BLaER1 (cell line): ENCODE data around the gene SLC13A2.

Experiments used
- H3K27ac ChIP-seq: shearing (Covaris generic); formaldehyde crosslinking; 2 replicates; pipeline ENCODE4 v1.8.1; 2022
- H3K27me3 ChIP-seq: shearing (Covaris generic); formaldehyde crosslinking; 2 replicates; pipeline ENCODE4 v1.8.1; 2022
- H3K36me3 ChIP-seq: shearing (Covaris generic); formaldehyde crosslinking; 2 replicates; pipeline ENCODE4 v1.8.1; 2022
- H3K4me1 ChIP-seq: shearing (Covaris generic); formaldehyde crosslinking; 2 replicates; pipeline ENCODE4 v1.8.1; 2022
- H3K4me2 ChIP-seq: shearing (Covaris generic); formaldehyde crosslinking; 2 replicates; pipeline ENCODE4 v1.8.1; 2022
- H3K4me3 ChIP-seq: shearing (Covaris generic); formaldehyde crosslinking; 2 replicates; pipeline ENCODE4 v1.8.1; 2022
- H3K9ac ChIP-seq: shearing (Covaris generic); formaldehyde crosslinking; 2 replicates; pipeline ENCODE4 v1.8.1; 2022
- H3K9me3 ChIP-seq: shearing (Covaris generic); formaldehyde crosslinking; 2 replicates; pipeline ENCODE4 v1.8.1; 2022
- H4K20me1 ChIP-seq: shearing (Covaris generic); formaldehyde crosslinking; 2 replicates; pipeline ENCODE4 v1.8.1; 2022
- Cebpa-rat ChIP-seq: shearing (Covaris generic); IDR thresholded peaks from 2 replicates; pipeline ENCODE4 v1.8.1; 2022

Gene SLC13A2

DNA sequence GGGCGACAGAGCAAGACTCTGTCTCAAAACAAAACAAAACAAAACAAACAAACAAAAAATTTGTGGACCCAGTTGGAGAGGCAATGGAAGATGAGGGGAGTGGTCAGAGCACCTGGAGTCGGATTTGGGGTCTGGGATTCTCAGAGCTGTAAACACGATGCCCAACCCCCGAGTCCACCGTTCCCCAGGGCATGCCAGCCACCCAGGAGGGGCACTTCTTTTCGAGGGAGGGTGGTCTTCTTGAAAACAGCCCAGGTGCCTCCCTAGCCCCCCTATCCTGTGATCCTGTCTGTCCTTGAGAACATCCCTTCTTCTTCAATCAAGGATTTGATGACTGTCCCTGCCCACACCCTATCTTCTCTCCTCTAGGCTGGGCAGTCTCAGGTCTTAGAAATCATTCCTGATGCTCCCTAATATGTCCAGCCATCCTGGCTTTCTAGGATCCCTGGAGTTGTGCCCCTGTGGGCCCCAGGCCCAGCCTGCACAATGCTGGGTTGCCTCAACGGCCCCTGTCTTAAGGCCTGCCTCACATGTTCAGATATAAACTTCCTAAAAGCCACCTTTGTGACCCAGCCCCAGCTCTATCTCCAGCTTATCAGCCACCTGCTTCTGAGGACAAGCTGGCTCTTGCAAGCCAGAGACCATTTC is 3.1 kb upstream of the SLC13A2 start:
- no peaks in the 10 kb centered on the region for H3K36me3 ChIP-seq
- H4K20me1 ChIP-seq, result no peaks in the 10 kb centered on the region

DNA sequence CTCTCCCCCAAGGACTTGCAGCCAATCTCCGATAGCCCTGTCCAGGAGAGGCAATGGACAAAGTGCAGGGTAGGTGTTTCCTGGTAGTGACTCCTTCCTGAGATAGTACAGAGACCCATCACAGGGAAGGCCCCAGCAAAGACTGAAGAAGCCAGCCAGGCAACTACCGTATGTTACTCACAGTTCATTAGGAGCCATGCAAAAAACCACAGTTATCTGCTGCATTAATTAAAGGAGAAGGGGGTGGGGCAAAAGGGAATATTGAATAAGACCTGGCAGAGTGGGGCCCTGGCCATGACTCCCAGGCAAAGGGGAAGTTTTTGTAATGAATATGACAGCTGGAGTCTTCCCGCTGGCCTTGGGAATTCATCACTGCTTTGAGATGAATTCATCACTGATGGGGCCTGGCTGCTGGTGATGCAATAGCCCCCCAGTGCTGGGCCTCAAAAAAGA is 2.5 kb upstream of the SLC13A2 start:
- H3K9me3 ChIP-seq, result no peaks in the 10 kb centered on the region
- no peak overlapping the region for H3K9ac ChIP-seq
- no peak overlapping the region for H3K4me3 ChIP-seq
- no peak for TF ChIP-seq Cebpa-rat
- H3K4me2 ChIP-seq, result no peak overlapping the region
- H4K20me1 ChIP-seq, result no peaks in the 10 kb centered on the region
- H3K36me3 ChIP-seq, result no peaks in the 10 kb centered on the region
- H3K27me3 ChIP-seq, result no peaks in the 10 kb centered on the region
- no peak overlapping the region for H3K27ac ChIP-seq
- H3K4me1 ChIP-seq, result peaks cover 28% of the 10 kb centered on the region

More for the DNA sequence above, 3.1 kb upstream of the SLC13A2 start:
- Histone ChIP-seq H3K4me2 (no peak overlapping the region), H3K27ac (no peak overlapping the region), H3K9me3 (no peaks in the 10 kb centered on the region), H3K4me3 (no peak overlapping the region), H3K9ac (no peak overlapping the region), H3K4me1 (peaks cover 32% of the 10 kb centered on the region), H3K27me3 (no peaks in the 10 kb centered on the region)
- TF ChIP-seq Cebpa-rat, result no peak

DNA sequence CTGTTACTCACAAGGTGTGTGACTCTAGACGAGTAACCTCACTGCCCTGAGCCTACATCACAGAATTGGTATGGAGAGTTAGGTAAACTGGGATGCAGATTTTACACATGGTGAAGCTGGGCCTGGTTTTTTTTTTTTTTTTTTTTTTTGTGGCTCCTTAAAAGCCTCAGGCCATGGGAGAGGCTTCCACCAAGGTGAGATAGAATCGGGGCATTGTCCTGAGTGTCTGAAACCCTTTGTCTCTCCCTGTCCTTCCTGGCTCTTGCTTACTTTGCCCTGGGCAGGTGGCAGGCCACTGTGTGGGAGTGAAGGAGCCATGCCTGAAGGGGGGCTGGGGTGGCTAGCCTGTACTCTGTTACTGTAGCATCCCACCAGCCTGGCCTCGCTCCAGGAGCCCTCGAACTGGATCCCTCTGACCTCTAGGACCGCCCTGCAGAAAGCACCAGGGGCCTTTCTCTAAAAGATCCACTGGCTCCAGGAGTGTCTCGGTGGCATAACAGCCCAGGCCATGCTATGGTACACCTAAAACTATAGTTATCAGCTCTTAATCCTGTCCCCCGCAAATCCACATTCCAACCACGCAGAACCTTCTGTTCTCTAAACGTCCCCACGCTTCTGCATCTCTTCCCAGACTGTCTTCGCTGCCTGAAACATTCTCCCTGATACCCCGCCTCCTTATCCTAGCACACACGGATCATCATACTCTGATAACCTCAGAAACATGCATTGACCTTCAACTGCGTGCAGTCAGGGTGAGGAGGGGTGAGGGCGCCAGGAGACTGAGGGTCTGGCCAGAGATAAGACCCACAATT is 1.7 kb upstream of the SLC13A2 start:
- H3K9me3 ChIP-seq, result no peaks in the 10 kb centered on the region
- H3K27me3 ChIP-seq, result no peaks in the 10 kb centered on the region
- H3K9ac ChIP-seq, result no peak overlapping the region
- no peak overlapping the region for H3K27ac ChIP-seq
- no peaks in the 10 kb centered on the region for H3K36me3 ChIP-seq
- no peak overlapping the region for H3K4me2 ChIP-seq
- peaks cover 20% of the 10 kb centered on the region for H3K4me1 ChIP-seq
- no peak for TF ChIP-seq Cebpa-rat
- no peak overlapping the region for H3K4me3 ChIP-seq
- no peaks in the 10 kb centered on the region for H4K20me1 ChIP-seq

DNA sequence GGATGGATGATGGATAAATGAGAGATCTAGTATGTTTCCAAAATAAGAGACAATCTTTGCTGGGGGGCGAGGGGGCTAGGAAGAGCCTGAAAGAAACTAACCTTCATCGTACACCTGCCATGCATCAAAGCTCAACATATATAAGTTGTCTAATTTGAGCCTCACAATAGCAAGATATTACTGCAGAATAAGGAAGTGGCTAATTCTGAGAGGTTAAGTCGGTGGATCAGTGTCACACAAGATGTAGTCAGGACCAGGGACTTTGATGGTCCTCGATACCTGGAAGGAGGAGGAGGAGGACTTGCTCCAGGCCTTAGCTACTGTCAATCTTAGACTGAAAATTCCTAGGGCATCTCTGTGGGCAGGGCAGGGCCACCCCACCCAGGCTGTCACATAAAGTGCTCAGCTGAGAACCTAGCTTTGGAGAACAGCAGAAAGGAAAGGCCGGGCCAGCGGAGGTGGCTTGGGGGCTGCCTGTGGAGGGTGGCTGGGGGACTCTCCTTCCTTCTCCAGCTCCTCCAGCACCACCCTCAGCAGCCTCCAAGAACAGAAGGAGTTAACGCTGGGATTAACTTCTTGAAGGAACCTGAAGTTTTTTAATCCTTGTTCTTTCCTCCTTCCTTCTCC is 460 bp upstream of the SLC13A2 start:
- Histone ChIP-seq H3K9ac (no peak overlapping the region), H3K36me3 (no peaks in the 10 kb centered on the region), H3K9me3 (no peaks in the 10 kb centered on the region), H3K4me2 (no peak overlapping the region), H3K27ac (no peak overlapping the region), H3K4me3 (no peak overlapping the region), H3K4me1 (peaks cover 8% of the 10 kb centered on the region), H4K20me1 (no peaks in the 10 kb centered on the region), H3K27me3 (no peaks in the 10 kb centered on the region)
- no peak for TF ChIP-seq Cebpa-rat

DNA sequence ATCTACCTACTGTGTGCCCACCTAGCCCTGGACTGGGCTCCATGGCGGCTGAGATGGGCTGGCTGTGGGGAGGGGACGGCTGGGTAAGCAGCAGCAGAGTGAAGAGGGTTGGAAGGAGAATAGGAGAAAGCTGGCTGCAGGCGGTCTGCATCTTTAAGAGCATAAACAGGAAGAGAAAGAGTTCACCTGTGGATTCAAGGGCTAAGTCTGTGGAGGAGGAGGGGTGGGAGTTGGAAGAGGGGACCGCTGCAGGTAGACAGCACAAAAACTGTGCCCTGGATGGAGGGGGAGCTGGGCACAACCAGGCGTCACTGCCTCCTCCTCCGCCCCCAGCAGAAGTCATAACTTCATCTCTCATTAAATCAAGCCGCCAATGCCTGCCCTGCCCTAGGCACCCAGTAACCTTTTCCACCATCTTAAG is 677 bp downstream of the SLC13A2 start:
- H3K4me2 ChIP-seq, result no peak overlapping the region
- no peaks in the 10 kb centered on the region for H3K9me3 ChIP-seq
- H4K20me1 ChIP-seq, result no peaks in the 10 kb centered on the region
- no peaks in the 10 kb centered on the region for H3K27me3 ChIP-seq
- TF ChIP-seq Cebpa-rat, result no peak
- H3K4me1 ChIP-seq, result no peaks in the 10 kb centered on the region
- no peaks in the 10 kb centered on the region for H3K36me3 ChIP-seq
- no peak overlapping the region for H3K27ac ChIP-seq
- H3K4me3 ChIP-seq, result no peak overlapping the region
- H3K9ac ChIP-seq, result no peak overlapping the region

DNA sequence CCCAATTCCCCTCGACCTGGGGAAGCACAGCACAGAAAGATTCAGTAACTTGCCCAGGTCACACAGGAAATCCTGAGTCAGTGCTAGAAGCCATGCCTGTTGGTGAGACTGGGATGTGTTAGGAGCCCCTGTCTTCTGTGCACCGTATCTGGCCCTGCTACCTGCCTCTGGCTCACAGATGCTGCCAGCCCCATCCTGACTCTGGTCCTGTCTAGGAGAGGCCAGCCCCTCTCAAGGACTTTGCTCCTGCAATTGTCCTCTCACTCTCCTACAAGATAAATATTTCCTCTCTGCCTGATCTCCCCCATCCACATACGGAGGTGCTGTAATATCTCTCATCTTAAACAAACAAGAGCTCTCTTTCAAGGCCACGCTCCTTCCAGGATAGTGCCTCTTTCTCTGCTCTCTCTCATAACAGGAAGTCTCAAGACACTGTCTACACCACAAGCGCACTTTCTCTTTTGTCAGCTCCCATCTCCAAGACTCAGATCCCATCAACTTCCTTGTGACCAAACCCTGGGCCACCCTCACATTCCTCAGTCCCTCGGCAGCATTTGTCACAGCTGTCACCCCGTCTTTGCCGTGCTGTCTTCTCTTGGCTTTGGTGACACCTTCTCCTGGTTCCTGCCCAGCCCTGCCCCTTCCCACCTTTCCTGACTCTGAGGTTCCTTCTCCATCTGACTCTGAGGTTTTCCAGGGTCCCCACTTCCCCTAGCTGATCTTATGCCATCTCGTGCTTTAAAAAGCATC is 1.9 kb downstream of the SLC13A2 start:
- Histone ChIP-seq H3K4me3 (no peak overlapping the region), H3K27ac (no peak overlapping the region), H3K27me3 (no peaks in the 10 kb centered on the region), H3K4me2 (no peak overlapping the region), H3K9me3 (no peaks in the 10 kb centered on the region), H3K4me1 (no peaks in the 10 kb centered on the region), H3K9ac (no peak overlapping the region), H4K20me1 (no peaks in the 10 kb centered on the region), H3K36me3 (no peaks in the 10 kb centered on the region)
- TF ChIP-seq Cebpa-rat, result no peak

DNA sequence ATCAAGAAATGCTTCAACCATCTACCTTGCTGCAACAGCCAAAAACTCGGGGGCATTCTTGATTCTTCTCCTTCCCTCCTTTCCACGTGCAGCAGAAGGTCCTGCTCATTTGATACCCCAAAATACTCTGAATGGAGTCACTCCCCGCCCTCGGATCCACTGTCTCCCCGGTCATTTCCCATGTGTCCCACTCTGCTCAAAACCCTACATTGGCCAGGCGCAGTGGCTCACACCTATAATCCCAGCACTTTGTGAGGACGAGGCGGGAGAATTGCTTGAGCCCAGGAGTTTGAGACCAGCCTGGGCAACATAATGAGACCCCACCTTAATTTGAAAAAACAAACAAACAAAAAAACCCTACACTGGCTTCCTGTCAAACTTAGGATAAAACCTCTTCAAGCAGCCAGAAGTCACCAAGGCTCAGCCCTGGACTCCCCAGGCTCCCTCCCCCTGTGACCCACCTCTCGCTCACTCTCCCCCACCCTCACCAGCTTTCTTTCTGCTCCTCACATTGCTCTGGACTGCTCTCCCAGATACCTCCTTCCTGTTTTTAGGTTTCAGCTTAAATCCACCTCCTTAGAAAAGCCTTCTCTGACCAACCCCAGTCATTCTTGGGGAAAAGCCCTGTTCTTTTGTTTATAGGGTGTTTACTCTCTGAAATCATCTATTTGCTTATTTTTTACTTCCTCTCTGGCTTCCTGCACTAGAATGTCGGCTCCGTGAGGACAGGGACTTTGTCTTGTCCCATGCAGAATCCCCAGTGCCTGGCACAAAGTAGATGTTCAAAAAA is 2.8 kb downstream of the SLC13A2 start:
- H3K9ac ChIP-seq, result no peak overlapping the region
- H3K4me1 ChIP-seq, result no peaks in the 10 kb centered on the region
- no peaks in the 10 kb centered on the region for H3K27me3 ChIP-seq
- no peaks in the 10 kb centered on the region for H3K9me3 ChIP-seq
- H3K4me2 ChIP-seq, result no peak overlapping the region
- H4K20me1 ChIP-seq, result no peaks in the 10 kb centered on the region
- no peak for TF ChIP-seq Cebpa-rat
- H3K27ac ChIP-seq, result no peak overlapping the region
- no peaks in the 10 kb centered on the region for H3K36me3 ChIP-seq
- no peak overlapping the region for H3K4me3 ChIP-seq

DNA sequence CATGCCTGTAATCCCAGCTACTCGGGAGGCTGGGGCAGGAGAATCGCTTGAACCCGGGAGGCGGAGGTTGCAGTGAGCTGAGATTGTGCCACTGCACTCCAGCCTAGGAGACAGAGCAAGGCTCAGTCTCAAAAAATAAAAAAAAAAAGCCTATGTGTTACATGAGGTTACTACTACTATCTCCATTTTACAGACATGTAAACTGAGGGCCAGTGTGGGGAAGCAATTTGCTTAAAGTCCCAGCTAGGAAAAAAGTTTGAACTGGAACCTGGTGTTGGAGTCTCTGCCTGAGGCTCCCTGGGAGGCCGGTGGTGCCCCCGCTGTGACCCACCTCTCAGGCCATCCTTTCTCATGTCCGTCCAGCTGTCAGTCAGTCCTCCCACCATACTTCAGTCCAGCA is 4.5 kb downstream of the SLC13A2 start:
- no peak overlapping the region for H3K9ac ChIP-seq
- no peaks in the 10 kb centered on the region for H3K36me3 ChIP-seq
- no peak for TF ChIP-seq Cebpa-rat
- no peaks in the 10 kb centered on the region for H4K20me1 ChIP-seq
- H3K4me3 ChIP-seq, result no peak overlapping the region
- H3K27ac ChIP-seq, result no peak overlapping the region
- no peaks in the 10 kb centered on the region for H3K27me3 ChIP-seq
- H3K4me1 ChIP-seq, result no peaks in the 10 kb centered on the region
- no peaks in the 10 kb centered on the region for H3K9me3 ChIP-seq
- no peak overlapping the region for H3K4me2 ChIP-seq
